H9 (cell line): ENCODE measurements around the gene AGO3. TPM values are rescaled to one million over a fixed set of nuclear protein-coding genes. Genes with fewer than 3 reads are reported as not detected.

Source experiments
- DNase-seq: peaks from one replicate; pipeline ENCODE4 v3.0.0-alpha.2; 2017
- H2AFZ ChIP-seq: one replicate; pipeline ENCODE4 v1.6.1; 2013; ENCODE audit warnings: mild to moderate bottlenecking, low read length, control low read depth, moderate library complexity
- H2AK5ac ChIP-seq: 2 replicates; pipeline ENCODE4 v1.6.1; 2013; ENCODE audit warnings: low read length, control low read depth, mixed read lengths; ENCODE audit not compliant: insufficient read length
- H2BK120ac ChIP-seq: one replicate; pipeline ENCODE4 v1.6.1; 2013; ENCODE audit warnings: low read depth, mild to moderate bottlenecking, low read length, control low read depth, inconsistent platforms; ENCODE audit not compliant: poor library complexity, severe bottlenecking
- H2BK12ac ChIP-seq: 2 replicates; pipeline ENCODE4 v1.6.1; 2013; ENCODE audit warnings: low read length, control low read depth, mixed read lengths, low read depth; ENCODE audit not compliant: insufficient read length
- H2BK15ac ChIP-seq: 2 replicates; pipeline ENCODE4 v1.6.1; 2013; ENCODE audit warnings: low read depth, low read length, control low read depth
- H2BK20ac ChIP-seq: one replicate; pipeline ENCODE4 v1.6.1; 2013; ENCODE audit warnings: low read depth, mild to moderate bottlenecking, low read length, control low read depth, inconsistent platforms; ENCODE audit not compliant: poor library complexity, severe bottlenecking
- H2BK5ac ChIP-seq: 2 replicates; pipeline ENCODE4 v1.6.1; 2013; ENCODE audit warnings: low read length, control low read depth, mixed read lengths; ENCODE audit not compliant: insufficient read length
- H3K14ac ChIP-seq: 2 replicates; pipeline ENCODE4 v1.6.1; 2013; ENCODE audit warnings: low read length, control low read depth; ENCODE audit not compliant: insufficient read depth
- H3K18ac ChIP-seq: 2 replicates; pipeline ENCODE4 v1.6.1; 2013; ENCODE audit warnings: low read depth, mild to moderate bottlenecking, mixed read lengths, low read length, control low read depth; ENCODE audit not compliant: insufficient read length
- H3K23ac ChIP-seq: 2 replicates; pipeline ENCODE4 v1.6.1; 2013; ENCODE audit warnings: low read length, control low read depth, mixed read lengths, low read depth; ENCODE audit not compliant: insufficient read length
- H3K23me2 ChIP-seq: 2 replicates; pipeline ENCODE4 v1.6.1; 2013; ENCODE audit warnings: low read depth, mild to moderate bottlenecking, mixed read lengths, low read length, control low read depth; ENCODE audit not compliant: insufficient read length, poor library complexity, severe bottlenecking
- H3K27ac ChIP-seq: 2 replicates; pipeline ENCODE4 v1.5.1; 2013; ENCODE audit warnings: low read length, control low read depth, mixed read lengths, low read depth; ENCODE audit not compliant: insufficient read length
- H3K27me3 ChIP-seq: 2 replicates; pipeline ENCODE4 v1.6.1; 2013; ENCODE audit warnings: low read length, control low read depth, inconsistent platforms; ENCODE audit not compliant: insufficient read depth
- H3K4ac ChIP-seq: 2 replicates; pipeline ENCODE4 v1.6.1; 2013; ENCODE audit warnings: low read depth, mild to moderate bottlenecking, control low read depth, inconsistent platforms, low read length, moderate library complexity
- H3K4me1 ChIP-seq: 2 replicates; pipeline ENCODE4 v1.6.1; 2013; ENCODE audit warnings: low read length, control low read depth, inconsistent platforms; ENCODE audit not compliant: insufficient read depth
- H3K4me2 ChIP-seq: 2 replicates; pipeline ENCODE4 v1.6.1; 2013; ENCODE audit warnings: low read length, control low read depth, mixed read lengths; ENCODE audit not compliant: insufficient read length, insufficient read depth
- H3K56ac ChIP-seq: 2 replicates; pipeline ENCODE4 v1.6.1; 2013; ENCODE audit warnings: low read depth, mild to moderate bottlenecking, mixed read lengths, low read length, control low read depth; ENCODE audit not compliant: insufficient read length
- H3K79me1 ChIP-seq: 2 replicates; pipeline ENCODE4 v1.6.1; 2013; ENCODE audit warnings: low read depth, mild to moderate bottlenecking, moderate library complexity, low read length, control low read depth, inconsistent platforms; ENCODE audit not compliant: insufficient read depth, poor library complexity, severe bottlenecking
- H3K79me2 ChIP-seq: 2 replicates; pipeline ENCODE4 v1.6.1; 2013; ENCODE audit warnings: low read length, control low read depth, inconsistent platforms; ENCODE audit not compliant: insufficient read depth
- H3K9ac ChIP-seq: 2 replicates; pipeline ENCODE4 v1.6.1; 2013; ENCODE audit warnings: low read length, control low read depth, mixed read lengths; ENCODE audit not compliant: insufficient read length; ENCODE audit errors: extremely low read depth
- H3K9me3 ChIP-seq: one replicate; pipeline ENCODE4 v1.6.1; 2013; ENCODE audit warnings: low read depth, low read length, inconsistent platforms; ENCODE audit not compliant: control insufficient read depth
- H3T11ph ChIP-seq: one replicate; pipeline ENCODE4 v1.6.1; 2013; ENCODE audit warnings: mild to moderate bottlenecking, low read length, control low read depth, inconsistent platforms
- H4K20me1 ChIP-seq: one replicate; pipeline ENCODE4 v1.6.1; 2013; ENCODE audit not compliant: control insufficient read depth, insufficient read length, insufficient read depth
- H4K5ac ChIP-seq: 2 replicates; pipeline ENCODE4 v1.6.1; 2013; ENCODE audit warnings: low read depth, mild to moderate bottlenecking, mixed read lengths, low read length, control low read depth; ENCODE audit not compliant: insufficient read length
- H4K8ac ChIP-seq: replicated peaks from 2 replicates; pipeline ENCODE4 v1.6.1; 2013; ENCODE audit warnings: low read length, control low read depth, mixed read lengths, low read depth; ENCODE audit not compliant: insufficient read length
- H4K91ac ChIP-seq: 2 replicates; pipeline ENCODE4 v1.6.1; 2013; ENCODE audit warnings: low read depth, mild to moderate bottlenecking, moderate library complexity, mixed read lengths, low read length, control low read depth; ENCODE audit not compliant: insufficient read length
- H3K27ac Mint-ChIP-seq, 3 experiments: 2 replicates in 2 of 3; 3 replicates in 1 of 3; pipeline ENCODE4 v1.8.0; 2020 to 2021; ENCODE audit warnings: mixed read lengths in 3 of 3, mild to moderate bottlenecking in 1 of 3, moderate library complexity in 1 of 3
- H3K27me3 Mint-ChIP-seq: 2 replicates; pipeline ENCODE4 v1.8.0; 2021; ENCODE audit warnings: low read depth, mild to moderate bottlenecking, moderate library complexity, mixed read lengths
- H3K36me3 Mint-ChIP-seq, 3 experiments: 2 replicates in 2 of 3; 3 replicates in 1 of 3; pipeline ENCODE4 v1.8.0; 2020 to 2021; ENCODE audit warnings: low read depth in 3 of 3, mixed read lengths in 3 of 3; ENCODE audit not compliant: insufficient read depth in 1 of 3
- H3K4me1 Mint-ChIP-seq, 2 experiments: 2 replicates each; pipeline ENCODE4 v1.8.0; 2020; ENCODE audit warnings: mixed read lengths in 2 of 2
- H3K4me3 Mint-ChIP-seq, 2 experiments: 2 replicates in 1 of 2; 3 replicates in 1 of 2; pipeline ENCODE4 v1.8.0; 2020 to 2021; ENCODE audit warnings: mild to moderate bottlenecking in 2 of 2, mixed read lengths in 2 of 2, moderate library complexity in 1 of 2
- H3K9me3 Mint-ChIP-seq, 2 experiments: 2 replicates in 1 of 2; 3 replicates in 1 of 2; pipeline ENCODE4 v1.8.0; 2020; ENCODE audit warnings: mild to moderate bottlenecking in 2 of 2, mixed read lengths in 2 of 2, moderate library complexity in 1 of 2
- CTCF ChIP-seq: fragments of 200-600 bp; sonication (generic); conservative IDR thresholded peaks from 3 replicates; pipeline ENCODE4 v1.8.0; 2021; ENCODE audit warnings: antibody characterized with exemption, mild to moderate bottlenecking
- WGBS: extraction: QIAGEN DNeasy Blood & Tissue Kit; methylation state at CpG from one replicate; pipeline ENCODE4 v1.1.7; 2013; ENCODE audit warnings: missing lambda C conversion rate, low lambda C conversion rate, mixed read lengths; ENCODE audit not compliant: insufficient read length; ENCODE audit errors: extremely low coverage; 5-methylcytosine and 5-hydroxymethylcytosine counted together
- total RNA-seq: library from RNA; stranded (reverse); gene quantifications from 2 replicates; pipeline ENCODE4 v1.2.1, GENCODE V29; 2021

The AGO3 gene
- total RNA-seq, 1 experiment from 2014 or later = 27.0 TPM

- H2AFZ ChIP-seq = no peak overlapping the region
- H3T11ph ChIP-seq = no peak overlapping the region
- no peak overlapping the region for H3K4me2 ChIP-seq
- H3K4ac ChIP-seq = no peak overlapping the region
- no peak overlapping the region for H3K9ac ChIP-seq
- no peak overlapping the region for H3K27ac ChIP-seq
- H3K79me2 ChIP-seq = no peaks in the 10 kb centered on the region
- H3K27me3 ChIP-seq = no peaks in the 10 kb centered on the region
- no peak for TF ChIP-seq CTCF
- H2BK120ac ChIP-seq = no peak overlapping the region
- H3K4me3 Mint-ChIP-seq = no peak overlapping the region
- H3K36me3 Mint-ChIP-seq = no peaks in the 10 kb centered on the region
- peaks cover 14% of the 10 kb centered on the region for H3K27me3 Mint-ChIP-seq
- H2BK15ac ChIP-seq = no peak overlapping the region
- no peak overlapping the region for H3K18ac ChIP-seq
- no peaks in the 10 kb centered on the region for H4K20me1 ChIP-seq
- WGBS = no CpG with 5 or more reads among the region's 3 CpGs
- no peak overlapping the region for H4K91ac ChIP-seq
- no peaks in the 10 kb centered on the region for H3K79me1 ChIP-seq
- no peaks in the 10 kb centered on the region for H3K4me1 ChIP-seq
- H3K23me2 ChIP-seq = peaks cover 8% of the 10 kb centered on the region
- peaks cover 11 to 17% of the 10 kb centered on the region in 2 experiments for H3K4me1 Mint-ChIP-seq
- H2AK5ac ChIP-seq = no peak overlapping the region
- H3K9me3 Mint-ChIP-seq = no peaks in the 10 kb centered on the region
- no peak overlapping the region for H4K5ac ChIP-seq
- H2BK12ac ChIP-seq = no peak overlapping the region
- no peak overlapping the region for H4K8ac ChIP-seq
- no peak overlapping the region for H3K23ac ChIP-seq
- no peak overlapping the region for H2BK5ac ChIP-seq
- H3K27ac Mint-ChIP-seq = no peak overlapping the region
- no peaks in the 10 kb centered on the region for H3K9me3 ChIP-seq
- DNase-seq = no peak
- H2BK20ac ChIP-seq = no peak overlapping the region
- H3K56ac ChIP-seq = no peak overlapping the region
- no peak overlapping the region for H3K14ac ChIP-seq
Measured at GRCh38 chr1:36081926-36082485, 151.1 kb downstream of the AGO3 start.
